ENCODE data around the gene HGS.

GRCh38 chr17:81738801-81739393, 55.1 kb downstream of the HGS start:
- TF ChIP-seq ZFP1 (CRISPR knock-in tag; IDR thresholded peaks at IDR 0.05) = no peak
- TF ChIP-seq ZNF317 (CRISPR knock-in tag; IDR thresholded peaks at IDR 0.05) = no peak
- TF ChIP-seq ELF1 (CRISPR knock-in tag; IDR thresholded peaks at IDR 0.05) = no peak
- no peak for TF ChIP-seq CTCF (CRISPR knock-in tag; IDR thresholded peaks at IDR 0.05)
- no peak for TF ChIP-seq BRCA1 (CRISPR knock-in tag; IDR thresholded peaks at IDR 0.05)
- no peak for TF ChIP-seq ZNF674 (CRISPR knock-in tag; IDR thresholded peaks at IDR 0.05; ENCODE audit: low read depth)
- no peak for TF ChIP-seq PATZ1 (CRISPR knock-in tag; IDR thresholded peaks at IDR 0.05)
- TF ChIP-seq SIN3A (IDR thresholded peaks at IDR 0.05; ENCODE audit: borderline replicate concordance, low read depth, low read length) = no peak
- TF ChIP-seq ZNF446 (CRISPR knock-in tag; IDR thresholded peaks at IDR 0.05) = no peak
- TF ChIP-seq PBX2 (CRISPR knock-in tag; IDR thresholded peaks at IDR 0.05) = no peak
- TF ChIP-seq ZNF580 (CRISPR knock-in tag; IDR thresholded peaks at IDR 0.05; ENCODE audit: borderline replicate concordance, low read depth) = no peak
- TF ChIP-seq ZNF530 (CRISPR knock-in tag; IDR thresholded peaks at IDR 0.05; ENCODE audit: low read depth) = no peak
- no peak for TF ChIP-seq ZNF3 (CRISPR knock-in tag; IDR thresholded peaks at IDR 0.05)
- no peak for TF ChIP-seq ZMAT5 (CRISPR knock-in tag; IDR thresholded peaks at IDR 0.05; ENCODE audit: borderline replicate concordance, low read depth)
